Stimulated activated CD4-positive, alpha-beta T cell treated with anti-CD3 and anti-CD28 coated beads, Interleukin-1b, Interleukin-23, amount 100 ng/mL, for 48 hours (primary cell): ENCODE results near the gene COPS4.

Experiments used
- DNase-seq: peaks from one replicate; pipeline ENCODE4 v3.0.0-alpha.2; 2020

The COPS4 gene

DNA sequence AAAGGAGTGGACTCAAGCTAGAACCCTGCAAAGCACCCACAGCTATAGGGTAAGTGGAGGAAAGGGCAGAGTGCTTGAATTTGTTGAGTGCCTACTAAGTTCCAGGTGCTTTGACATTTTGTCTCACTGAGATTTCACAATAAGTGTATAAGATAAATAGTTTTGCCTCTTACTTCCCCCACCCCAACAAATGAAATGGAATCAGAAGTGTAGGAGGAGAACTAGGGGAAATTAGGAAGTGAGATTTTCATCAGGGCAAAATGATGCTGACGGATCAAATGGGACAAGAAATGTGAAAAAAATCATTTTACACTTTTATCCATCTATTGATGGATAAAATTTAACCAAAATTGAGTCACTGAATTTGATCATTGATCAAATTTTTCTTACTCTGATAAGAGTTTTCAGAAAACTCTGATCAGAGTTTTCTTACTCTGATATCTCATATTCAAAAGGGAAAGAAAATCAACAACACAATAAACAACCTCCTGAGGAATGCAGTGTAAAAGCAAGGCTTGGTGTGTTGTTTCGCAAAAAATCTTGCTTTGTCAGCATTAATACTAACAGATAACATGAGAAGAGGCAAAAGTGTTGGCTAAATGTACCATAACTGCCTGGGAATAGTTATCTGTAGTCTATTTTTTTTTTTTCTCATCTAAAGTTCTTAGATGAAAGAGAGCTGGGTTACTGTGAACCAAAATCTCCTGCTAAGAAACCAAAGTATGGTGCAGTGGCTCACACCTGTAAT, 54.6 kb downstream of the COPS4 start:
- DNase-seq, result no peak

DNA sequence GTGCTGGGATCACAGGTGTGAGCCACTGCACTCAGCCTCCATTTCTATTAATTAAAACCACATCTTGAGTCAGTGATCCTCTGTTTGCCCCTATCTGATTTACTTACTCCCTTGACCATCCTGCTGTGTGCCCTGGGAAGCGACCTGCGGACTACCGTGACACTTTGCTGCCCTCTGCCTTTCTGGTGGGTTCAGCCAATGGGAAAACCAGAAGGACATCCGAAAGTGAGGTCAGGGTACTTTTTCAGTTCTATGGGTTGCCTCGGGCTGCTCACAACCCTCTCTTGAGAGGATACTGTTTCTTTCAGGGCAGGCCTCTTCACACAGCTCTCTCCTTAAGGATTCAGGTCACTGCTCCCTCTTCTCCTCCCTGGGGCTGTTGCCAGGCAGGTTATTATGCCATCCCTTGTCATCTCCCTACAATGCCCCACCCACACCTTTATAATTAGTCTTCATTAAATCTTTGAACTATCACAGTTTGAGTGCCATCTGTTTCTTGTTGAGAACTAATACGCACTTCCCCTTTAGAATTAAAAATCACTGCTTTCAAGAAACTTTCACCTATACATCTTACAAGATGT, 58.2 kb downstream of the COPS4 start:
- DNase-seq, result no peak

DNA sequence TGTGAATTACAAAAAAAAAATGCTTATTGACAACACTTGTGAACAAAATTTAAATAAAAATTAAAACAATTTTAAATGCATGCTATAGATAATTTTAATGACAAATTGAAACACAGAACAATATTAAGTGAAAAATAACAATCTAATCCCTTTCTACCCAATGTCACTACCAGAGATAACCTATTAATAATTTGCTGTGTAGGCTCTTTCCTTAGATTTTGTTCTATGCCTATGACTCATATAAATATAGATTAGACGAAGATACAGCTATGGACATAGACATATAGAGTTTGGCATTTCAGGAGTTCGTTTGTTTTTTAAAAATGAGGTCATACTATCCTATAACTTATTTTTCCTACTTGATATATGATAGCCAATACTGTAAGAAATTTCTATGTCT, 61.4 kb downstream of the COPS4 start:
- DNase-seq, result no peak

DNA sequence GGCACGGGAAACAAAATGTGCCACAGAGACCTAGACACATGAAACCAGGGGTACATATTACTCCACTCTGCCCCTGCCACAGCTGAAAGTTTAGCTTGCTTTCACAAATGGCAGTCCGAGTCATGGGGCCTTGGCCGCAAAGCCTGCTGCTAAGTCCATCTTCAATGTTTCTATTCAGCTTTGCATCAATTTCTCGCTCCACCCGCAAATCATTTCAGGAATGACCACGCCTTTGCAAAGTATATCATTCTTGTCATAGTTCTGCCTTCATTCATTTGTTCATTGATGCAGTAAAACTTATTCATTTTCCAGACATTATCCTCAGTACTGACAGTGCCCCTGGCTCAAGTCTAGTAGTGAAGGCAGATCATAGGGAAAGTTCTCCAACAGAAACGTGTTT, 70.0 kb downstream of the COPS4 start:
- DNase-seq, result no peak

DNA sequence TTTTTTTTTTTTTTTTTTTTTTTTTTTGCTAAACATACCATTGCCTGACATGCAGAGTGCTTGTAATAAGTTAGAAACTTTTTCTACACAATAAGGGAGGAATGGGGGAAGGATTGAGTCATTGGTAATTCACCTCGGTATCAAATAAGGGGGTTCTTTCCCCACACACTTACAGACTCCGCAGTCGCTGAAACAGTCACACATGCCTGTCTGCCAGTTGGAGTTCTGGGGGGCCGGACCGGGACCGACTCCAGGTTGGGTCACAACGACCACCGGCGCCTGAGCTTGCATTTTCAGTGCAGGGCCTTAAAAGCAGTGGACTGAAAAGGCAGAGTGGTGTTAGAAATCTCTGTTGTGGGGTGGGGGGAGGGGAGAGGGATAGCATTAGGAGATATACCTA, 72.6 kb downstream of the COPS4 start:
- DNase-seq, result peak; percentile 36

DNA sequence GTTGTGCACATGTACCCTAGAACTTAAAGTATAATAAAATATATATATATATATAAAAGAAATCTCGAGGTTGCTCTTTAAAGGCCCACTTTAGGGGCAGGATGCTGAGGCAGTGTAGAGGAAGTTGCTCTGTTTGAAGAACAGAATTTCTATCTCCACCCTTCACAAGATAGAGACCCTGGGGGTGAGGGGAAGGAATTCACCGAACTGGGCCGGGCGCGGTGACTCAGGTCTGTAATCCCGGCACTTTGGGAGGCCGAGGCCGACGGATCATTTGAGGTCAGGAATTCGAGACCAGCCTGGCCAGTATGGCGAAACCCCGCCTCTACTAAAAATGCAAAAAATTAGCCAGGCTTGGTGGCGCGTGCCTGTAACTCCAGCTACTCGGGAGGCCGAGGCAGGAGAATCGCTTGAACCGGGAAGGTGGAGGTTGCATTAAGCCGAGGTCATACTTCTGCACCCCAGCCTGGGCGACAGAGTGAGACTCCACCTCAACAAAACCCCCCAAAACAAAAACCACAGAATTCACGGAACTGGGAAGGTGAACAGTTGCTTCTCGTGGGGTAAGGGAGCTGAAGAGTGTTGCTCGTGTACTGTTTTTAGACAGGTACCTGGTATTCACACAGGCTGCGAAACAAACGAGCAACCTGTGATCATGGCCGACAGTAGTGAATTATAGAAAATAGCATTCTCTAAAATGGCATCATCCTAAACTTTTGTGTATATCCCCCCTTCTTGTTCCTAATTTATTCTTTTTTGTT, 73.3 kb downstream of the COPS4 start:
- DNase-seq, result peak; percentile 10

DNA sequence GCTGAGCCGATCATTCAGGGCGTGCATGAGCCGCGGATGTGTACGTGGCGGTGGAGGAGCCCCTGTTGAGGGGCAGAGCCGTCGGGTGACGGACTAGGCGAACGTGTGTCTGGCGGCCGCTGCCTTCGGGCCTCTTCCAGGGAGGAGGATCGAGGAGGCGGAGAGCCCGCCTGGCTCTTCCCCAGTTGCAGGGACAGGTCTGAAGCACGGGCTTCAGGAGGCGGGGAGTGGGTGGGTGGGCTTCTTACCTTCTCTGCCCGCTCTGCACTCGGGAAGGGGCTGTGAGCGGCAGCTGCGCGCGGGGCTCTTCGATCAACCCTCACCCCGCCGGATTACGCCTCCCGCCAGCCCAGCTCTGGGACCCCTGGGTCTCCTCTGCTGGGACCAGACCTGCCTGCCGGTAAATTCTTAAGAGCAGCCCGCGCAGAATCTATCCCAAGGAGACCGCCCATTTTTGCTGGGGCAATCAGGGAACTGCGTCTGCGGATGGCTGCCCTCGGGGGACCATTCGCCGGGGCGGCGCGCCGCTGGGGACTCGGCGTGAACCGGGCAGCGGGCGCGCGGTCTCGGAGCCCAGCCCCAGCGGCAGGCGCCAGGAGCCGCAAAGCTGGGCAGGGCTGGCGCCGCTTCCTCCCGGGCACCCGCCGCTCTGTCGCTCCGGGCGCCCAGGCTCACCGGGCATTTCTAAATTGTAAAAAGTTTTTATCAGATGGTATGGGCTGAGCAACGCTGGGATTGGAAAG, 74.7 kb downstream of the COPS4 start:
- peak; percentile 40 for DNase-seq

DNA sequence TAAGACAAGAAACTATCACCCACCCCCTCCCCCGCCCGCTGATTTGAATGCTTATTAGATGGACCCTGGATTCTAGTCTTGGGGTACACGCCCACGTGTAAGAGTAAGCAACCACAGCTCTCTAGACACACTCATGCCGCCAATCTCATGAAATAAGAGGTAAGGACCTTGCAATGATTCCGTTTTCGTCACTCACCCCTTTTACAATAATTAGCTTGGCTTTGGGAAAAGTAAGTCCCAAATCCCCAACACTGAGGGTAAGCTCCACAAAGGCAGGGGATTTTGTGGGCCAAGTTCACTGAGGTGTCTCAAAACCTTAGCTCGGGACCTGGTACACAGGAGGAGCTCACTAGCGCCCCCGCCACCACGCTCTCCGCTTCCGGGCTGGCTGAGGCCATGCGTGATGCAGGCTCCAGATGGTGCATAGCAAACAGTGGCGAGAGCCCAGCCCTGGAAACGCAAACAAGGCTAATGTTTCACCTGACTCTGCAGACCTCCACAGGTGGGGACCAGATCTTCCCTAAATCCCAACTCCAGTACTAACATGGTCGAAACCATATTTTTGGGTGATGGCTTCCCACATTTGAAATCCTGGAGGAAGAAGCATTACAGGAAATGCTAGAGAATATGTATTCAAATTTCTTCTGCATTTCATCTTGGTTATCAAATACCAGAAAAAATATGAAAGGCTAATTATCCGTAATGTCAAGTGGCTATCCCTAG, 75.4 kb downstream of the COPS4 start:
- peak; percentile 91 for DNase-seq

DNA sequence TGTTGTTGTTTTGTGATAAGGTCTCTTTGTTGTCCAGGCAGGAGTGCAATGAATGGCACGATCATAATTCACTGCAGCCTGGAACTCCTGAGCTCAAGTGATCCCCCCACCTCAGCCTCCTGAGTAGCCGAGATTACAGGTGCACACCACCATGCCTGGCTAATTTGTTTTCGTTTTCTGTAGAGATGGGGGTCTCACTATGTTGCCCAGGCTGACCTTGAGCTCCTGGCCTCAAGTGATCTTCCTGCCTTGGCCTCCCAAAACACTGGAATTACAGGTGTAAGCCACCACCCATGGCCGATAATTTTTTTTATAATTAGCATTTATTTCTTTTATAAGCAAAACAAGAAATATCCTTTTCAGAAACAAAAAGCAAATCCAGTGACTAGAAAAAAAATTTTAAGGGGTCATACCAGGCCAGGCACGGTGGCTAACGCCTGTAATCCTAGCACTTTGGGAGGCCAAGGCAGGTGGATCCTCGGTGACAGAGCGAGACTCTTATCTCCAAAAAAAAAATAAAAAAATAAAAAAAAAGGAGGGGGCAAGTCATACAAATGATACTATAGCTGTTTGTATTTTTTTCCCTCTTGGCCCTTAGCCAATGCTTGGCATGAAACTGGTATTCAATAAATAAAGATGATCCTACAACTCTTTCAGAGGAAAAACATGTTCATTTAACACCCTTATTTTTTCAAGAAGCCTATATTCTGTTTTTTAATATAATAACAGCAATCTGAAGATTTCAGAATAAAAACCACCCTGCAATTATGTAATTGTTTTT, 76.2 kb downstream of the COPS4 start:
- no peak for DNase-seq

DNA sequence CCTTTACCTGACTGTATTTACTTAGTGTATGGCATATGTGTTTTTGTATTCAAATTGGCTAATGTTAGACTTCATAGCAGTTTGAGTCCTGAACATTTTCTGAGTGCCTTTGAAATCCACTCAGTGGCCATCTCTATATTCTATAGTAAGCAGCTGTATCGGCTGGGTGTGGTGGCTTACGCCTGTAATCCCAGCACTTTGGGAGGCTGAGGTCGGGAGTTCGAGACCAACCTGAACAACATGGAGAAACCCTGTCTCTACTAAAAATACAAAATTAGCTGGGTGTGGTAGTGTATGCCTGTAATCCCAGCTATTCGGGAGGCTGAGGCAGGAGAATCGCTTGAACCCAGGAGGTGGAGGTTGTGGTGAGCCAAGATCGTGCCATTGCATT, 76.8 kb downstream of the COPS4 start:
- DNase-seq, result peak; percentile 23

DNA sequence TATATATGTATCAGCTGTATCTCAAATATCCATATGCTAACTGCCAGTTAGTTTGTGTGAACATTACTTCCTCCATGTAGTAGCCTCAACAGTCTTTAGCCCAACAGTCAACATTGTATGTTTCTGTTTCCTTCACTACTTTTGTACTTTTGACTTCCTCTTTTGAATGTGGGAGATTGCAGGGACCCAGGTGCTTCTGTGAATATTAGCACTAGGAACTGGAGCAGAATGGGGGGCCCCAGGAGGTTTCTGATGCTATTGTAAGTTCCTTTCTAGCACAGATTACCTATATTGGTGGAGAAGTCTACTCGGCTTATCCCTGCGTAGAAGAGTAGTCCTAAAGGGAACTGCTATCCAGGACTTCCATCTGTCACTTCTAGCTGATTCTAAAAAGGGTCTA, 77.2 kb downstream of the COPS4 start:
- no peak for DNase-seq

DNA sequence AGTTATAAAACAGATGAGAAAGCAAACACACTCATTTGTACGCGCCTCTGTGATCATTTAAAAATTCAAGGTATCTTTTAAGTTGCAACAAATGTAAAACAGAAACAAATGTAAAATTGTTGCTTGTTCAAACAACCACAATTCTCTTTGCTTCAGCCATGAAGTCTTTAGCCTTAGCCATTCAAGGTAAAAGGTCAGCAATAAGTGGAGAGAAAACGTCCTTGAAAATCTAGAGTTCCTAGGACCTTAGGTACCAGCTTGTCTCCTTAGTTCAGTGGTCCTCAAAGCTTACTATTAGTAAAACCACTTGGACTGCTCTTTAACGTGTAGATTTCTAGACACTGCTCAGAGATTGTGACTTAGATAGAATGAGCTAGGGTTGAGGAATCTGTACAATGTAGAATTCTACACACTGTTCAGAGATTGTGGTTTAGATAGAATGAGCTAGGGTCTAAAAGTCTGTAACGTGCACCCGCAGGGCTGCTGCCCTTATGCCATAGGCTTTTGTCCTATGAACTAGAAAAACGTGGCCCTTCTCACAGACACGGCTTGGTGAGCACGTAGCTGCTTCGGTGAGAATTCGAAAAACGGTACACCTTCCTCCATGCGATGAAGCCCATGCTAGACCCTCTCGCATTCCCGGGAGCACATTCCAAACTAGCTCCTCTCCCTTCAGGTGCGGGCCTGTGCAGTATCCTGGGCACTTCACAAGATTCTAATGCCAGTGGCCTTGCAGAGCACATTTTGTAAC, 77.9 kb downstream of the COPS4 start:
- peak; percentile 45 for DNase-seq

DNA sequence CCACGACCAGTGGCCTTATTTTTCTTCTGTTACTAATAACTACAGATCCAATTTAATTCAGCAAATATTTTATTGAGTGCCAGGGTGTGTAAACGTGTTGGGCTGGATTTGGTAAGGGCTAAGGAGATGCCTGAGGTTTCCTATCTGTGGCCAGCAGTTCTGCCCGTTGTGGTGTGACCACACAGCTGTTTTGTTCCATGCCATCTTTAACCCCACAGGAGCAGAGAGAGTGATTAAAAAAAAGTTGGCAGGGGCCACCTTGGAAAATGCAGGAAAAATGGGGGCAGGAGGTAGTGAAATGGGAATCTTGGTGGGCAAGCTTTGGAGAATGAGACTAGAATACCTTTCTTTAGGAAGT, 78.4 kb downstream of the COPS4 start:
- no peak for DNase-seq

DNA sequence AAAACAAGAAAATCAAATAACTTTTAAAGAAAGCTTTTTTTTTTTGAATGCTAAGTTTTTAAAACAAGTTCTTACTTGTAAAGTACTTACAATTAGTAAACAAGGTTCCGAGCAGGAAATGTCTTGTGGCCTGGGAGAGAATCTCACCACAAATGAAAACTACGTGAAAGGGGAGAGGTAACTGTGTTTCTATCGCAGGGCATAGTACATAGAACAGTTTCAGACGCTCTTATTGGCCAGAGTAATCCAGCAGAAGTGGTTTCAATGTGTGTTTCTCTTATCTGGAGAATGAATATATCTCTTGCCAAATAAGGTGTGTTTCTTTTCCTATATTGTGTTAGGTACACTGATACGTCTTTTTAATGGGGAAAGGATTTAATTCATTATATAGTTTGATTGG, 79.6 kb downstream of the COPS4 start, which contains the start of gene PLAC8:
Gene PLAC8, minus strand, starts transcription at position 154 of the 400 bp plus-strand sequence. CDS start 6,808 bp downstream, outside the sequence.
- DNase-seq, result peak; percentile 24

DNA sequence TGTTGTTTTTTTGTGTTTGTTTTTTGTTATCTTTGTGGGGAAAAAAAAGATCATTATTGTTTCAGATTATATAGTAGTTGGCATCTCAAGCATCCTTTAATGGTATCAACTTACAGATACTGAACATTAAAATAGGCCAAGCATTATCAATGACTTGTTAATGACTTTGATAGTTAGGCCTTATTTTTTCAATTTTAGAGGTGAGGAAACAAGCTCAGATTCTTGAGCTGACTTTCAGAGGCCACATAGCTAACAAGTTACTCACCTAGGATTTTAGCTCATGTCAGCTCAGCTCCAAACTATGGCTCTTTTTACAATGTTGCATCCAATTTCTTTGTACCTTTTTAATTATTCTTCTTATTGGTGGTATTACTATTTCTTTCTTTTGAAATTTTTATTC, 80.0 kb downstream of the COPS4 start:
- no peak for DNase-seq

DNA sequence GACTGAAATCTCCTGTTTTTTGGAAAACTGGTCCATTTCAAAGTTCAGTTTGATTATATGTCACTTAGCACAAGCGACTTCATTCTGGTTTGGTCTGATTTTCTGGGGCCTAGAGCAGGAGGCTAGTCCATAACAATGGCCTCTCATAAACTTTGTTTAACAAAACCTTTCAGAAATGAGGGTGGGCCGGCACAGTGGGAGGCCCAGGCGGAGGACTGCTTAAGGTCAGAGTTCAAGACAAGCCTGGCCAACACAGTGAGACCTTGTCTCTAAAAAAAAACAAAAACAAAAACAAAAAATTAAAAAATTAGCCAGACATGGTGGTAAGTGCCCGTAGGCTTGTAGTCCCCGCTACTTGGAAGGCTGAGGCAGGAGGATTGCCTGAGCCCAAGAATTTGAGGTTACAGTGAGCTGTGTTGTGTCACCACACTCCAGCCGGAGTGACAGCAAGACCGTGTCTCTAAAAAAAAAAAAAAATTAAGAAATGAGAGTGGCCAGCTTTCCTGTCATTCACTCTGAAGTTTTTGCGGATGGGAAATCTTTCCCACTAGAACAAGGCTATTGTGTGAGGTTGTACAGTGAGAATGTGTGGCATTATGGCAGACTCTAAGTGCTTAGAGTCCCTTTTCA, 80.8 kb downstream of the COPS4 start:
- DNase-seq, result no peak

DNA sequence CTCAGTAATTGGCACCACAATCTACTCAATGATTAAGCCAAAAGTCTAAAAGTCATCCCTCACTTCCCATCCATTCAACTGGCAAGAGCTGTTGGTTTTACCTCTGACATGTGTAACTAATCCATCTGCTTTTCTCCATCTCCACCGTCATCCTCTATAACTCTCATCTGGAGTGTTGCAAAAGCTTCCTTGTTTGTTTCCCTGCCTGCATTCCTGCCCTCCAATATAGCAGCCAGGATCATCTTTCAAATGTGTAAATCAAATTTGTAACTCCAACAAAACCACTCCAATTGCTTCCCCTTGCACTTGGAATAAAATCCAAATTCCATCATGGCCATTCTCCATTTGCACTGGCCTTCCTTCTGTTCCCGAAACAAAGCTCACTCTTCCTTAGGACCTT, 83.9 kb downstream of the COPS4 start:
- no peak for DNase-seq

DNA sequence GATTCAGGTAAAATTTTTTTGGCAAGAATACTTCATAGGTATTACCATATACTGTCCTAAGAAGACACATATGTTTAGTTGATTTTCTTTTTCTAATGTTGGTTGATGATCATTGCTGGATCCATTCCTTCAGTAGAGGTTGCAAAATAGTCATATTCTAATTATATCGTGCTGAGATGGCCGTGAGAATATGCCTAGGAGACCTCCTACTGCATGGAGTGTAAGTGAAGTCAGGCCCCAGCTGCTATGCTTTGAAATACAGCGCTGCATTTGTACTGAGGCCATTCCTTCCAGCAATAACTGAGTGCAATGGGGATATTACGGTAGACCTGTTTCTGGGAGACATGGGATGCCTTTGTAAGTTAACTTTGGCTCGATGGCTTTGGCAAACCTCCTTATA, 86.3 kb downstream of the COPS4 start:
- DNase-seq, result no peak

DNA sequence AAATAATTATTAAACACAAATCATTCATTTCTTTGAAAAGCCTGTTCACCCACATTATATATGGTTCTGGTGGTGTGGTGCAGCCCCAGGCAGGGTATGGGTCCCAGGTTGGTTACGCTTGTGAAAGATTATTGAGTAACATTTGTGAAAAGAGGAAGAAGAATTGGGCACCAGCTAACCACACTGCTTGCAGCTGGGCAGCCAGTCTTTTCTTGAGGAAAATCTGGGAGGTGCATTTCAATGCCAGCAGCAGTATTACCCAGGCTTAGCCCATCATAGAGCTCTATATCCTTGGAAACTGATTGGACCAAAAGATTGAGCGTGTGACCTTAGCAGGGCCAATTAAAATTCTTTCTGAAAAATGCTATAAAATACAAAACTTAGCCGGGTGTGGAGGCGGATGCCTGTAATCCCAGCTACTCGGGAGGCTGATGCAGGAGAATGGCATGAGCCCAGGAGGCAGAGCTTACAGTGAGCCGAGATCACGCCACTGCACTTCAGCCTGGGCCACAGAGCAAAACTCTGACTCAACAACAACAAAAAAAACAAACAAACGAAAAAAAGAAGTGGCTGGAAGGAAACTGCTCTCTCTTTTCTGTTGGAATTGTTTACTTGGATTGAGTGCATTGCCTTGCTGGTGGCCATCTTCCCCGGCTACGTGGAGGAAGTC, 89.3 kb downstream of the COPS4 start:
- no peak for DNase-seq
